ENCODE data around the gene PEA15.

The PEA15 gene

GRCh38 chr1:160179336-160179735 is 25.8 kb upstream of the PEA15 start:
- FAIRE-seq (no peak), DNase-seq (ENCODE audit: low spot score) (no peak)

- DNase-seq (ENCODE audit: low spot score): no peak
- FAIRE-seq: no peak
These were observed 18.9 kb upstream of the PEA15 start for GRCh38 chr1:160186246-160186645.

- no peak for FAIRE-seq
These were observed 18.5 kb upstream of the PEA15 start for GRCh38 chr1:160186729-160187128.

GRCh38 chr1:160187407-160187806 is 17.8 kb upstream of the PEA15 start:
- no peak for FAIRE-seq

More at GRCh38 chr1:160186729-160187128, 18.5 kb upstream of the PEA15 start:
- no peak for DNase-seq (ENCODE audit: low spot score)

GRCh38 chr1:160188341-160188740 is 16.8 kb upstream of the PEA15 start:
- FAIRE-seq: no peak
- no peak for DNase-seq (ENCODE audit: low spot score)

More at GRCh38 chr1:160187407-160187806, 17.8 kb upstream of the PEA15 start:
- no peak for DNase-seq (ENCODE audit: low spot score)

GRCh38 chr1:160189649-160190625 is 15.2 kb upstream of the PEA15 start, which contains the start of gene CASQ1:
TSS of gene CASQ1 (plus strand) at chr1:160190575. CDS start at chr1:160190752, 177 bp downstream.
- FAIRE-seq (no peak), DNase-seq (ENCODE audit: low spot score) (no peak)

- FAIRE-seq (no peak), DNase-seq (ENCODE audit: low spot score) (no peak)
These were observed 13.4 kb upstream of the PEA15 start for GRCh38 chr1:160191756-160192155.

- no peak for FAIRE-seq
- DNase-seq (ENCODE audit: low spot score): peak; percentile 45
These were observed 12.9 kb upstream of the PEA15 start for GRCh38 chr1:160192234-160192633.

GRCh38 chr1:160193091-160193819 is 11.9 kb upstream of the PEA15 start:
- FAIRE-seq: no peak
- DNase-seq (ENCODE audit: low spot score): peak; percentile 74

- DNase-seq (ENCODE audit: low spot score): no peak
- no peak for FAIRE-seq
These were observed 11.1 kb upstream of the PEA15 start for GRCh38 chr1:160193832-160194736.

- DNase-seq (ENCODE audit: low spot score): no peak
- no peak for FAIRE-seq
These were observed 10.5 kb upstream of the PEA15 start for GRCh38 chr1:160194737-160195059.

GRCh38 chr1:160196143-160196542 is 9.0 kb upstream of the PEA15 start:
- FAIRE-seq: no peak
- no peak for DNase-seq (ENCODE audit: low spot score)

- FAIRE-seq (no peak), DNase-seq (ENCODE audit: low spot score) (no peak)
These were observed 8.0 kb upstream of the PEA15 start for GRCh38 chr1:160197231-160197630.

GRCh38 chr1:160200786-160201185 is 4.4 kb upstream of the PEA15 start:
- no peak for FAIRE-seq
- no peak for DNase-seq (ENCODE audit: low spot score)

GRCh38 chr1:160204526-160205241 is 500 bp upstream of the PEA15 start:
- FAIRE-seq (no peak), DNase-seq (ENCODE audit: low spot score) (no peak)

- FAIRE-seq: peak; percentile 31
- DNase-seq (ENCODE audit: low spot score): peak; percentile 76
These were observed 829 bp downstream of the PEA15 start for GRCh38 chr1:160206036-160206389.

- FAIRE-seq (peak; percentile 88), DNase-seq (ENCODE audit: low spot score) (peak; percentile 85)
These were observed 1.4 kb downstream of the PEA15 start for GRCh38 chr1:160206421-160207117.

GRCh38 chr1:160207118-160207650 is 2.0 kb downstream of the PEA15 start:
- DNase-seq (ENCODE audit: low spot score): no peak
- FAIRE-seq: no peak

GRCh38 chr1:160207771-160208556 is 2.8 kb downstream of the PEA15 start:
- DNase-seq (ENCODE audit: low spot score) (no peak), FAIRE-seq (no peak)
